Heart left ventricle (tissue), 13 donors: ENCODE data around the gene MAPT.

ENCODE experiments used
- CTCF ChIP-seq, 12 donors: fragments of 200-600 bp; sonication (generic) in 4 of 12; IDR thresholded peaks; one replicate each; pipeline versions ENCODE4 v1.5.0 to v1.8.0; 2018 to 2022; ENCODE audit warnings: antibody characterized with exemption in 12 of 12, mild to moderate bottlenecking in 5 of 12
- POLR2A ChIP-seq, 2 donors: fragments of 450-650 bp; IDR thresholded peaks; one replicate each; pipeline ENCODE4 v1.6.1; 2017; ENCODE audit warnings: antibody characterized with exemption in 2 of 2, mild to moderate bottlenecking in 2 of 2, moderate library complexity in 2 of 2
- donor health status: ischemic (EF 13 %, LVEDD 7.1; RV severe dilation, severe dysfunction).
- donor health status: DM: no; HTN: yes; CAD: no.
- donor health status: DM: no; HTN: no; CAD: no.
- donor health status: ischemic (EF 25% LVEDD 6.9; RV normal size, moderate dysfunction).
- donor health status: ischemic (EF 25% LVEDD 5.7; RV mildly dilated, moderate dysfunction).
- donor health status: ischemic (EF 35%, LVEDD 5.7; RV mildly dilated, moderate dysfunction).
- donor health status: nonischemic (EF 11% LVEDD 7.7; RV severe dilation, severe dysfunction).
- donor health status: DM: yes; HTN: yes; CAD: no.
- donor health status: PGD.
- donor health status: ischemic (EF 29% LVEDD 5.4; RV normal size, mild dysfunction).
- donor health status: nonischemic (EF 23%, LVEDD 6.1; RV moderate dilation, normal function).

DNA sequence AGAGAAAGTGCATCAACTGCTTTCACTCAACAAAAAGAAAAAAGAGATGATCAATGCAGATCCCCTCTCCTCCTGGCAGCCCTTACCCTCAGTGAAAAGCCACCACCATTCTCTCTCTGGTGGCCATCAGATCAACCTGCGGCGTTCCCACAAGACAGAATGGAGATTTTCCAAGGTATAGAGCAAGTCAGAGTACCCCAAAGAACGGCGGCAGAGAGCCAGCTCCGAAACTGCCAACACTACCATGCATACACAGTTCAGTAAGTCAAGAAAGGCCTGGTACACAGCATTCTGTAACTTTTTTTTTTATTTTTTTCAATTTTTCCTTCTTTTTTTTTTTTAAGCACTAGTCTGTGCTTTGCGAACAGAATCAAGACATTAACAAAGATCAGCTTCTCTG lies 135.3 kb downstream of the MAPT start:
- no peak for TF ChIP-seq POLR2A (IDR thresholded peaks at IDR 0.05)
- TF ChIP-seq CTCF (IDR thresholded peaks at IDR 0.05), result no peak
